Measurements from ENCODE around the gene TSLP.

TSLP gene

GRCh38 chr5:111115229-111115628, 43.7 kb downstream of the TSLP start:
- no peak for FAIRE-seq
- TF ChIP-seq CTCF (IDR thresholded peaks at IDR 0.05; ENCODE audit: insufficient read depth, missing control alignments), result no peak

GRCh38 chr5:111116550-111116949, 45.0 kb downstream of the TSLP start:
- DNase-seq (ENCODE audit: insufficient read length, low spot score) (no peak), FAIRE-seq (no peak)
- no peak for TF ChIP-seq CTCF (IDR thresholded peaks at IDR 0.05; ENCODE audit: insufficient read depth, missing control alignments)

More at GRCh38 chr5:111115229-111115628, 43.7 kb downstream of the TSLP start:
- DNase-seq (ENCODE audit: insufficient read length, low spot score), result no peak

GRCh38 chr5:111117136-111117535, 45.6 kb downstream of the TSLP start:
- FAIRE-seq, result no peak
- TF ChIP-seq CTCF (IDR thresholded peaks at IDR 0.05; ENCODE audit: insufficient read depth, missing control alignments), result no peak
- no peak for DNase-seq (ENCODE audit: insufficient read length, low spot score)

- no peak for TF ChIP-seq CTCF (IDR thresholded peaks at IDR 0.05; ENCODE audit: insufficient read depth, missing control alignments)
- no peak for FAIRE-seq
- no peak for DNase-seq (ENCODE audit: insufficient read length, low spot score)
These were observed 47.7 kb downstream of the TSLP start for GRCh38 chr5:111119221-111119620.

- DNase-seq (ENCODE audit: insufficient read length, low spot score) (no peak), FAIRE-seq (no peak)
- TF ChIP-seq CTCF (IDR thresholded peaks at IDR 0.05; ENCODE audit: insufficient read depth, missing control alignments), result no peak
These were observed 48.3 kb downstream of the TSLP start for GRCh38 chr5:111119856-111120255.

- FAIRE-seq (peak; percentile 56), DNase-seq (ENCODE audit: insufficient read length, low spot score) (no peak)
- no peak for TF ChIP-seq CTCF (IDR thresholded peaks at IDR 0.05; ENCODE audit: insufficient read depth, missing control alignments)
These were observed 49.4 kb downstream of the TSLP start for GRCh38 chr5:111120911-111121310.

GRCh38 chr5:111121926-111122325, 50.4 kb downstream of the TSLP start:
- FAIRE-seq (no peak), DNase-seq (ENCODE audit: insufficient read length, low spot score) (no peak)
- no peak for TF ChIP-seq CTCF (IDR thresholded peaks at IDR 0.05; ENCODE audit: insufficient read depth, missing control alignments)
